ENCODE results near the gene TMEM11.

The TMEM11 gene

DNA sequence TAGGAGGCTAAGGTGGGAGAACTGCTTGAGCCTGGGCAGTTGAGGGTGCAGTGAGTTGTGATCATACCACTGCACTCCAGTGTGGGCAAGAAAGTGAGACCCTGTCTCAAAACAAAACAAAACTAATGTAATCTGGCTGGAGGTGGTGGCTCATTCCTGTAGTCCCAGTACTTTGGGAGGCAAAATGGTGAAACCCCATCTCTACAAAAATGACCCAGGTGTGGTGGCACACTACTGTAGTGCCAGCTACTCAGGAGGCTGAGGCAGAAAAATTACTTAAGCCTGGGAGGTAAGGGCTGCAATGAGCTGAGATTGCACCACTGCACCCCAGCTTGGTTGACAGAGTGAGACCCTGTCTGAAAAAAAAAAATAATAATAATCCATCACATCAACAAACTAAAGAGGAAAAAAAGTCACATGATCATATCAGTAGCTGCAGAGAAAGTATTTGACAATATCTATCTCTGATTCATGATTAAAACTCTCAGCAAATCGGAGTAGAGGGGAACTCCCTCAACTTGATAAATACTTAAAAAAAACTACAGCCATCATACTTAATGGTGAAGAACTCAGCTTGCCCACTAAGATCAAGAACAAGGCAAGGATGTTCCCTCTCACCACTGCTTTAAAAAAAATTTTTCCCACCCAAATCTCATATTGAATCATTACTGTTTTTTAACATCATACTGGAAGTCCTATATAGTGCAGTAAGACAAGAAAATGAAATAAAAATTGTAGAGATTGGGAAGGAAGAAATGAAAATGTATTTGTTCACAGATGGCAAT, 56.2 kb downstream of the TMEM11 start:
- DNase-seq = no peak

DNA sequence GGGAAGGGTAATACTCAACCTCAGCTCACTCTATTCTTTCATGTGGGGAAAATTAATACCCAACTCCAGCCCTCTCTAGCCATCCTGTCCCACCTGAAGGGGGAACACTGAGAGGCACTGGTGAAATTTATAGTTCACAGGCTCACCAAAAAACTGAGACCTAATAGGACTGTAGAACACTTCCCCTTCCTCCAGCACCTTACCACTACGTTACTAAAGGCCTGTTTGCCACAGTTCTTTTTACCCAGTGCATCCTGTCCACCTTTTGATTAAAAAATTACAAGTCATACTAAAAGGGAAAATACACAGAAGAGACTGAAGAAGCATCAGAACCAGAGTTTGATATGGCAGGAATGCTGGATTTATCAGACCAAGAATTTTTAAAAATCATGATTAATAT, 61.2 kb downstream of the TMEM11 start:
- no peak for DNase-seq

DNA sequence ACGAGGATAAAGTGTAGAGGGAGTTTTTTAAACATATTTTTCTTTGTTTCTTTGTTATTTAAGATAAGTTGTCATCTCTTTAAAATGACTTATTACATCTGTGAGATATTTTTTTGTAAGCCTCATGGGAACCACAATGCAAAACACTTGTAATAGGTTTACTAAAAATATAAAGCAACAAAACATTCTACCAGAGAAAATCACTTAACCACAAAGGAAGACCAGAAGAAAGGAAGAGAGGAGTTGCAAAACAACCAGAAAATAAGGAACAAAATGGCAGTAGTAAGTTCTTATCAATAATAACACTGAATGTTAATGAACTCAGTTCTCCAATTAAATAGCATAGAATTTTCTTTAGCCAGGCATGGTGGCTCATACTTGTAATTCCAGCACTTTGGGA, 64.3 kb downstream of the TMEM11 start:
- DNase-seq = no peak

Data from NCI-H187 (cell line).